Spleen (tissue), 13 donors: ENCODE results near the gene KRTAP4-5. TPM values are rescaled to one million over a fixed set of nuclear protein-coding genes. Genes with fewer than 3 reads are reported as not detected.
"Not testable (repeated sequence)": the region's sequence is repeated elsewhere in the genome, so short reads cannot be mapped to it uniquely, and the experiment has no call there.

Experiments
- DNase-seq: peaks from one replicate; pipeline ENCODE4 v3.0.0-alpha.2; 2020
- H3K27ac ChIP-seq, 8 donors: fragments of 200-600 bp; sonication (generic) in 7 of 8; 1 replicate in 4 of 8; 2 replicates in 4 of 8; pipeline versions ENCODE4 v1.5.0 to v1.8.0; 2016 to 2021; ENCODE audit warnings: inconsistent platforms in 4 of 8, mild to moderate bottlenecking in 4 of 8, moderate library complexity in 1 of 8
- H3K27me3 ChIP-seq, 7 donors: fragments of 200-600 bp; sonication (generic) in 6 of 7; replicated peaks in 1 of 7; 1 replicate in 4 of 7; 2 replicates in 3 of 7; pipeline versions ENCODE4 v1.5.0 to v1.8.0; 2016 to 2021; ENCODE audit warnings: inconsistent platforms in 3 of 7, mild to moderate bottlenecking in 1 of 7
- H3K36me3 ChIP-seq, 6 donors: fragments of 200-600 bp; sonication (generic) in 5 of 6; 1 replicate in 4 of 6; 2 replicates in 2 of 6; pipeline versions ENCODE4 v1.5.0 to v1.8.0; 2016 to 2021; ENCODE audit warnings: inconsistent platforms in 2 of 6
- H3K4me1 ChIP-seq, 6 donors: fragments of 200-600 bp; sonication (generic) in 5 of 6; 1 replicate in 3 of 6; 2 replicates in 3 of 6; pipeline versions ENCODE4 v1.5.0 to v1.8.0; 2016 to 2021; ENCODE audit warnings: inconsistent platforms in 3 of 6
- H3K4me3 ChIP-seq, 8 donors: fragments of 200-600 bp; sonication (generic) in 7 of 8; 1 replicate in 4 of 8; 2 replicates in 4 of 8; pipeline versions ENCODE4 v1.5.0 to v1.8.0; 2016 to 2021; ENCODE audit warnings: inconsistent platforms in 4 of 8, mild to moderate bottlenecking in 4 of 8, moderate library complexity in 2 of 8
- H3K9me3 ChIP-seq, 8 donors: fragments of 200-600 bp; sonication (generic) in 7 of 8; 1 replicate in 4 of 8; 2 replicates in 4 of 8; pipeline versions ENCODE4 v1.5.0 to v1.8.0; 2016 to 2021; ENCODE audit warnings: inconsistent platforms in 4 of 8
- CTCF ChIP-seq, 11 experiments: fragments of 200-600 bp in 7 of 11; fragments of 450-650 bp in 4 of 11; sonication (generic) in 4 of 11; IDR thresholded peaks in 8 of 11; conservative IDR thresholded peaks in 3 of 11; 1 replicate in 7 of 11; 2 replicates in 4 of 11; pipeline versions ENCODE4 v1.4.0 to v1.8.0; 2016 to 2021; ENCODE audit warnings: antibody characterized with exemption in 11 of 11, inconsistent platforms in 4 of 11, mild to moderate bottlenecking in 1 of 11
- POLR2A ChIP-seq, 3 donors: fragments of 450-650 bp; IDR thresholded peaks; one replicate each; pipeline ENCODE4 v1.5.1; 2017; ENCODE audit warnings: antibody characterized with exemption in 3 of 3, mild to moderate bottlenecking in 1 of 3
- POLR2AphosphoS5 ChIP-seq, 3 donors: sonication (generic); formaldehyde crosslinking; IDR thresholded peaks; one replicate each; pipeline ENCODE4 v1.5.1; 2017; ENCODE audit warnings: antibody characterized with exemption in 3 of 3
- WGBS, 5 donors: extraction: QIAGEN DNeasy Blood & Tissue Kit in 3 of 5; methylation state at CpG; one replicate each; pipeline versions ENCODE4 v1.1.5 to v1.1.7; 2013 to 2018; 5-methylcytosine and 5-hydroxymethylcytosine counted together
- intact Hi-C: fragments of 100-400 bp; cut with DNase I; formaldehyde crosslinking; loops from one replicate; pipeline ENCODE4 v1.15.0; 2023; ENCODE audit warnings: low total_unique reads
- long read RNA-seq, 2 donors: transcript quantifications; one replicate each; lab custom pipeline, GENCODE V29; 2026
- polyA plus RNA-seq, 3 donors: library from polyadenylated mRNA; stranded (reverse); fragments of 200-250 nt; gene quantifications; one replicate each; pipeline ENCODE4 v1.2.1, GENCODE V29; 2013
- total RNA-seq, 7 donors: library from RNA; depleted of rRNA in 3 of 7; stranded (reverse); fragments of >200 nt in 3 of 7; fragmentation: NEBNext Ultra II Directional in 4 of 7; extraction: Animal tissue kit (Norgen Biotek cat#: 25700) in 4 of 7; gene quantifications; one replicate each; pipeline versions ENCODE4 v1.1.0 to v1.2.1, GENCODE V29; 2016 to 2021
- donor health status: healthy with polysubstance abuse.
- donor health status: DM: no; HTN: no; CAD: no; lungs with moderate emphysema.
- donor health status: DM: no; HTN: no; CAD: no.
- donor health status: Bipolar disorder and iron deficiency.
- donor health status: healthy.
- donor health status: DM: no; HTN: no; CAD: no.
- donor health status: DM: yes; HTN: yes; CAD: no.

The KRTAP4-5 gene
- total RNA-seq (not detected), polyA plus RNA-seq (not detected)
- long read RNA-seq, donor 1, result 0 reads
- long read RNA-seq, donor 2, result 0 reads

GRCh38 chr17:41149652-41149985 is at the start of gene KRTAP4-5:
TSS of gene KRTAP4-5 (minus strand) at chr17:41149825. CDS start at chr17:41149767, 58 bp downstream.
- intact Hi-C loops, result no loop called here
- WGBS, 5 donors, result 30 to 64% (median 61%) methylated on average over 2 of the region's 2 CpGs
- TF ChIP-seq POLR2A (IDR thresholded peaks at IDR 0.05) (no peak), POLR2AphosphoS5 (IDR thresholded peaks at IDR 0.05) (no peak), CTCF (IDR thresholded peaks at IDR 0.05 in 8 of 11, conservative IDR thresholded peaks at IDR 0.05 in 3 of 11) (no peak)
- H3K4me3 ChIP-seq, result no peak within 1 kb of the TSS
- H3K9me3 ChIP-seq, result peaks cover 0 to 2% (median 0%) of the 10 kb centered on the region in 8 donors
- peaks cover 0 to 4% (median 0%) of the 10 kb centered on the region in 7 donors for H3K27me3 ChIP-seq
- no peaks in the 10 kb centered on the region for H3K36me3 ChIP-seq
- no peaks in the 10 kb centered on the region for H3K4me1 ChIP-seq
- DNase-seq, result no peak
- no peak within 1 kb of the TSS for H3K27ac ChIP-seq

GRCh38 chr17:41196068-41196467 is 46.4 kb upstream of the KRTAP4-5 start:
- no peaks in the 10 kb centered on the region for H3K27me3 ChIP-seq
- intact Hi-C loops, result no loop called here
- H3K4me1 ChIP-seq, result no peaks in the 10 kb centered on the region
- no peak overlapping the region for H3K27ac ChIP-seq
- 19 to 54% (median 33%) methylated on average over 1 of the region's 1 CpG for WGBS, 5 donors
- H3K9me3 ChIP-seq, result peaks cover 0 to 22% (median 8%) of the 10 kb centered on the region in 8 donors
- DNase-seq, result no peak
- no peaks in the 10 kb centered on the region for H3K36me3 ChIP-seq
- no peak overlapping the region for H3K4me3 ChIP-seq
- TF ChIP-seq CTCF (IDR thresholded peaks at IDR 0.05 in 8 of 11, conservative IDR thresholded peaks at IDR 0.05 in 3 of 11) (no peak), POLR2A (IDR thresholded peaks at IDR 0.05) (no peak), POLR2AphosphoS5 (IDR thresholded peaks at IDR 0.05) (no peak)

GRCh38 chr17:41190328-41190727 is 40.7 kb upstream of the KRTAP4-5 start:
- WGBS, 5 donors, result 84 to 96% (median 89%) methylated on average over 2 to 3 of the region's 3 CpGs
- TF ChIP-seq POLR2A (IDR thresholded peaks at IDR 0.05) (no peak), POLR2AphosphoS5 (IDR thresholded peaks at IDR 0.05) (no peak), CTCF (IDR thresholded peaks at IDR 0.05 in 8 of 11, conservative IDR thresholded peaks at IDR 0.05 in 3 of 11) (no peak)
- no peak for DNase-seq
- no peak overlapping the region for H3K4me3 ChIP-seq
- H3K27ac ChIP-seq, result no peak overlapping the region
- no peaks in the 10 kb centered on the region for H3K4me1 ChIP-seq
- peaks cover 0 to 9% (median 5%) of the 10 kb centered on the region in 8 donors for H3K9me3 ChIP-seq
- intact Hi-C loops, result no loop called here
- H3K27me3 ChIP-seq, result peaks cover 0 to 17% (median 0%) of the 10 kb centered on the region in 7 donors
- no peaks in the 10 kb centered on the region for H3K36me3 ChIP-seq

- H3K4me3 ChIP-seq, H3K4me1 ChIP-seq, intact Hi-C loops, H3K27ac ChIP-seq, H3K36me3 ChIP-seq, H3K9me3 ChIP-seq, DNase-seq: not testable (repeated sequence)
- 79 to 92% (median 86%) methylated on average over 1 of the region's 1 CpG for WGBS, 5 donors
- H3K27me3 ChIP-seq, result peaks cover 0 to 17% (median 0%) of the 10 kb centered on the region in 7 donors
Observed at GRCh38 chr17:41189837-41190318, 40.3 kb upstream of the KRTAP4-5 start, which contains the start of gene KRTAP9-1. TSS of gene KRTAP9-1 (plus strand) at chr17:41189887. CDS start at chr17:41189887, 0 bp downstream.
